DMS53 treated with DMSO at 0.1 percent for 48 hours (cell line): ENCODE results near the gene PDLIM5.

Experiments
- DNase-seq: peaks from one replicate; lab custom pipeline; 2025; ENCODE audit not compliant: unreplicated experiment; lab: John Stamatoyannopoulos, UW

The PDLIM5 gene

DNA sequence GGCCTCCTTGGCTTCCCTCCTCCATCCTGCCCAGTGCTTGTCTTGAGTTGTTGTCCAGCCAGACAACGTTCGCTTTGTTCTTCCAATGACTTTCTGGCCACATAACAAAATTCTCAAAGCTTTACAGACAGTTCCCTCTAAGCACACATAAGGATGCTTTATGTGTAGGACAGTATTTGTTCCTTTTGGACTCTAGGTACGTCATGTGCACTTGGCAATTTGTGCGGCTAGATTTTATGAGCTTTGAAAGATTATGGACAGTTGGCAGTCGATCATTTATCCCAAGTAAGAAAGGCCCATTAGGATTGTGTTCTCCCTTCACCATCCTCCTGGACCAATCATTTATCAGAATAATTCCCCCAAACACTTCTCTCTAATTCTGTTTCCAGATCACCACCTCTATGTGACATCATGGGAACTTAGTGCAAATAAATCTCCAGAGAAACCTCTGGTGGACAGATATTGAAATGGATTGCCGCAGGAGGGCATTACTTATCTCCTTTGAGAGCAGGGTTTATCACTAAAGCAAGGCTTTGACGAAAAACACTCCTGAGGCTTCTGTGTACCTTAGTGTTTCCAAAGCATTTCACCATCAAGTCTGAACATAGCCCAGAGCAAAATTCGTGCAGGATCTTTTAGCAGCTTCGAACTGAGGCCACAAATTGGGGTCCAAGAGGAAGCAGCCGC, 228.6 kb downstream of the PDLIM5 start:
- DNase-seq = no peak

DNA sequence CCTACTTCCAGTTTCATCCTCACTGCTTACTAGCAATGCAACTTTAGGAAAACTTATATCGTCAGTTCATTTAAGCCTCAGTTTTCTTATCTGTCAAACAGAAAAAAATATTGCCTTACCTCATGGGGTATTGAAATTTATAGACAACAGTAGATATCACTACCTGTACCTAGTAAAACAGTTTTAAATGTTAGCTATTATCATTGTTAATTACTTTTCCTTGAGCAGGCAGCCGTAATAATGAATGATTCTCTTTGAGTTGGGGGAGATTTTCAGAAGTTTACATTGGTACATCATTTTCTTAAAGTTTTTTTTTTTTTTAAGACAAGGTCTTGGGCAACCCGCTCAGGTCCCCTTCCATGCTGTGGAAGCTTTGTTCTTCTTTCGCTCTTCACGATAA, 234.3 kb downstream of the PDLIM5 start:
- no peak for DNase-seq

GRCh38 chr4:94689155-94689860, 237.6 kb downstream of the PDLIM5 start:
- no peak for DNase-seq

- DNase-seq = peak; percentile 57
Observed at GRCh38 chr4:94690851-94691254, 239.1 kb downstream of the PDLIM5 start.

GRCh38 chr4:94691552-94691951, 239.8 kb downstream of the PDLIM5 start:
- DNase-seq = no peak

DNA sequence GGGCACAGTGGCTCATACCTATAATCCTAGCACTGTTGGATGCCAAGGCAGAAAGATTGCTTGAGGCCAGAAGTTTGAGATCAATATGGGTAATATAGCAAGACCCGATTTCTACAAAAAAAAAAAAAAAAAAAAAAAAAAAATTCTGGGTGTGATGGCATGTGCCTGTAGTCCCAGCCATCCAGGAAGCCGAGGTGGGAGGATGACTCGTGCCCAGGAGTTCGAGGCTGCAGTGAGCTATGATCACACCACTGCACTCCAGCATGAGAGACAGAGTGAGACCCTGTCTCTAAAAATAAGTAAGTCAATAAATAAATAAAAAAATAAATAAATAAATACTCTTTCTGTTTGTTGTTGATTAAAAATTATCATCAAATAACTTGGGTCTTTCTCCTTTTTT, 243.6 kb downstream of the PDLIM5 start:
- no peak for DNase-seq

GRCh38 chr4:94698187-94698586, 246.4 kb downstream of the PDLIM5 start:
- no peak for DNase-seq

DNA sequence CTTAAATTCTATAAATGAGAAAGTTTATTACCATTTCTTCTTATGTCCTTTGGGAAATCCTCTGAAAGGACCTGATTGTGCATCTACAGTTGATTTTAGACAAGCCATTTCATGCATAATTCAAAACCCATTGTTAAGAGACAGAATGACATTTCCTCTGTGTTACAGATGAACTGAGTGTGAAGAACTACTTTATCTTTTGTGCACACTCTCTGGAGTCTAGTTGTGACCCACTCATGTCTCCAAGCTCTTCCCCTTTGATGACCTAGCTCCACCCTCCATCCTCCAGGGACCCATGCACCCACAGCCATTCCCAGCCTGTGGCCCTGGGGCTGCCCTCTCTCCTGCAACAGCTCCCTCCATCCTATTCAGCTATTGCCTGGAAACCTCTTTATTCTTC, 248.6 kb downstream of the PDLIM5 start:
- no peak for DNase-seq

DNA sequence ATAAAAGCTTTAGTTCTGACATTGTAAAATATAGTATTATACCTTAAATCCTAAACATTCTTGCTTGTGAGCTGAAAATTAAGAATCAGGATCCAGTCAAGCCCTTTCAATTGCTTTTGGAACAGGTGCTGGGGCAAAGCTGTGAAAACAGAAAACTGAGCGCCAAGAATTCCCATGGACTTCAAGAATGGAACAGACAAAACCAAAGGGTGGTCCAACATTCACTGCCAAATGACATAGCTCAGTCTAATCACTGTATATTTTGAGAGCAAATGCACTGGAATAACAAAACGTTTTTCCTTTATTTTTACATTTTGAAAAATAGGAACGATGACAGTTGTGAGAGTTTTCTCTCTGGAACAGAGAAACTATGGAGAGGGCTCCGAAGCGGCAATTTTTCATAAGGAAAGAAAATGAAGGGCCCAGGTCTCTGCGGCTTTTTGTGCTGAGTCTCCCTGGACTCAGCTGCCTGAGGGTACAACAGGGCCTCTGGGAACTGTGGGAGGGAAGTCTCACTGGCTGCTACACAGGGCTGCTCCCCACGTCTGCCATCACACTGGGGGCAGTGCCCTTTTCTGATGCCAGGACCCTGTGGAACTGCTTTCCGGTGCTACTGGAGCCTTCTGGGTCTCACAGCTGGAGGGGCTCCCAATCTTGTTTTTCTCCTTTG, 250.0 kb downstream of the PDLIM5 start:
- DNase-seq = no peak

- no peak for DNase-seq
Observed at GRCh38 chr4:94711635-94712034, 259.9 kb downstream of the PDLIM5 start.

DNA sequence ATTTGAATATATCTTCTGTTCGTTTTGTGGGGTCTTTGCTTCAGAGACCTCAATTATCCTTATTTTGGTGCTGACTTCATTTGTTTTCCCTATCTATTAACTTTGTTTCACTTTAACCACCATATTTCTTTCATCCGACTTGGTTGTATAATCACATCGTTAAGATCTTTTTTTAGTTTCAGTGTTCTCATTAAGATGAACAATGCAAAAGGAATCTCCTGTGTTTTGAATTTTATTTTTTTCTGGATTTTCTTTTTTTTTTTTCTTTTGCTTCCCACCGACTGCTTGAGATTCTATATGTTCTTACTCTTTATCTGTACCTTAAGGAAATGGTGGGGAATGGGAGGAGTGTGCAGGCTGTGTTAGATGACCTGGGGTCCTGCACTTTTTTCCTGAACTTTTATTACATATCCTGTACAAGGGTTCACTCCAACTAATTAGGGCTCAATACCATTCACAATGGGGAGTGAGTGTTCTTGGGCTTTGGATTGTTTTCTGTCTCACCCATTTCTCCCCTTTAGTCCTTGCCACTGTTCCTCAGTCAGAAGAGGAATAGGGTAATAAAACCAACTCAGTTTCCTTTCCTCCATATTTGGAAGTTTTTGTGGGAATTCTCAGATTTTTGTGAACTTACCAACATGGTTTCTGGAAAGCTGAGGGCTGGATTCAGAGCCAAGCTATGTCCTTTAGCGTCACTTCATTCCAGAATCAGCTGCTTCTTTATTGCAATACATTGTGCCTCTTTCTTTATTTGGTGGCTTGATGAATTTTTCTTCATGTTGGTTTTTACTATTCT, 262.8 kb downstream of the PDLIM5 start:
- DNase-seq = no peak

DNA sequence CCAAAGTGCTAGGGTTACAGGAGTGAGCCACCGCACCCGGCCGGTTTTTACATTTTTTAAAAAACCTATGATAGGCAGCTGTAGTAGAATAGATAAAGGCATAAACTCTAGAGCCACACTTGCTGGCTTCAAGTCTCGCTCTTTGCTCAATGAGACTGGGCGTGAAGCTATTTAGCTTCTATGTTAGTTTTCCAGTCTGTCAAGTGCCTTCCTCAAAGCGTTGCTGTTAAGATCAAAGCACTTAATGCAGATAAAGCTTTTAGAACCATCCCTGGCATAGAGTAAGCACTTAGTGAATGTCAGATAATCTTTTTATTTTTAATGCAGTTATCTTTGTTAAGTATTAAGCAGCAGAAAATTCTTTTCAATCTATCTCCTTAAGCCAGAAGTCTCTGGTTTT, 264.0 kb downstream of the PDLIM5 start:
- no peak for DNase-seq
